Activated gamma-delta T cell treated with anti-CD3 and anti-CD28 coated beads, Interleukin-2, amount 50 U/mL, for 16 hours (primary cell): ENCODE data around the gene BRINP1.

Experiments
- DNase-seq: peaks from one replicate; pipeline ENCODE4 v3.0.0-alpha.2; 2020; ENCODE audit warnings: low read depth

BRINP1 gene

GRCh38 chr9:119368681-119369581, at the start of gene BRINP1:
TSS of gene BRINP1 (minus strand) at chr9:119369435. CDS start at chr9:119313355, 56,080 bp downstream.
- no peak for DNase-seq

- no peak for DNase-seq
These were observed 49.5 kb upstream of the BRINP1 start for GRCh38 chr9:119418721-119419120.

- no peak for DNase-seq
These were observed 47.6 kb upstream of the BRINP1 start for GRCh38 chr9:119416793-119417192.

GRCh38 chr9:119412399-119412798, 43.2 kb upstream of the BRINP1 start:
- no peak for DNase-seq

GRCh38 chr9:119409552-119409951, 40.3 kb upstream of the BRINP1 start:
- no peak for DNase-seq

GRCh38 chr9:119400606-119401005, 31.4 kb upstream of the BRINP1 start:
- no peak for DNase-seq

- DNase-seq = no peak
These were observed 29.1 kb upstream of the BRINP1 start for GRCh38 chr9:119398350-119398749.

GRCh38 chr9:119391878-119392277, 22.6 kb upstream of the BRINP1 start:
- no peak for DNase-seq

GRCh38 chr9:119375892-119376291, 6.7 kb upstream of the BRINP1 start:
- no peak for DNase-seq

GRCh38 chr9:119372951-119373350, 3.7 kb upstream of the BRINP1 start:
- no peak for DNase-seq

- no peak for DNase-seq
These were observed 1.6 kb upstream of the BRINP1 start for GRCh38 chr9:119370816-119371215.

GRCh38 chr9:119369680-119370366, 588 bp upstream of the BRINP1 start:
- no peak for DNase-seq

- DNase-seq = no peak
These were observed 1.1 kb downstream of the BRINP1 start for GRCh38 chr9:119368179-119368578.

GRCh38 chr9:119367683-119368075, 1.6 kb downstream of the BRINP1 start:
- no peak for DNase-seq

- DNase-seq = no peak
These were observed 2.1 kb downstream of the BRINP1 start for GRCh38 chr9:119366909-119367682.

GRCh38 chr9:119365291-119366027, 3.8 kb downstream of the BRINP1 start:
- no peak for DNase-seq

GRCh38 chr9:119360237-119360636, 9.0 kb downstream of the BRINP1 start:
- no peak for DNase-seq

- DNase-seq = no peak
These were observed 11.7 kb downstream of the BRINP1 start for GRCh38 chr9:119357336-119358096.

GRCh38 chr9:119349351-119349825, 19.8 kb downstream of the BRINP1 start:
- no peak for DNase-seq

- DNase-seq = no peak
These were observed 25.9 kb downstream of the BRINP1 start for GRCh38 chr9:119343059-119343990.
